Activated T-cell treated with anti-CD3 and anti-CD28 coated beads, Interleukin-2, amount 50 U/mL, for 72 hours (primary cell): ENCODE results near the gene SLC4A7. TPM values are rescaled to one million over a fixed set of nuclear protein-coding genes. Genes with fewer than 3 reads are reported as not detected.

Experiments
- ATAC-seq, 2 donors: fragments of 150-1000 bp; cut with Tn5 transposase; replicated peaks in 1 of 2; 2 replicates each; pipeline ENCODE4 v1.10.0; 2021; ENCODE audit warnings: moderate library complexity in 2 of 2, mild to moderate bottlenecking in 1 of 2
- DNase-seq, 2 donors: peaks; one replicate each; pipeline ENCODE4 v3.0.0; 2021 to 2022; ENCODE audit warnings: mixed read lengths in 1 of 2
- H3K27ac Mint-ChIP-seq: one replicate; pipeline ENCODE4 v1.8.0; 2022; ENCODE audit warnings: mild to moderate bottlenecking, moderate library complexity, mixed read lengths
- H3K27me3 Mint-ChIP-seq: one replicate; pipeline ENCODE4 v1.8.0; 2022; ENCODE audit warnings: low read depth, mixed read lengths
- H3K36me3 Mint-ChIP-seq, 2 donors: one replicate each; pipeline ENCODE4 v1.8.0; 2022; ENCODE audit warnings: mixed read lengths in 2 of 2, mild to moderate bottlenecking in 1 of 2; ENCODE audit not compliant: insufficient read depth in 2 of 2
- H3K4me1 Mint-ChIP-seq: one replicate; pipeline ENCODE4 v1.8.0; 2022; ENCODE audit warnings: low read depth, mixed read lengths
- H3K4me3 Mint-ChIP-seq, 2 donors: one replicate each; pipeline ENCODE4 v1.8.0; 2022; ENCODE audit warnings: mild to moderate bottlenecking in 2 of 2, mixed read lengths in 2 of 2, moderate library complexity in 2 of 2
- H3K9me3 Mint-ChIP-seq, 2 donors: one replicate each; pipeline ENCODE4 v1.8.0; 2022; ENCODE audit warnings: mixed read lengths in 2 of 2
- total RNA-seq, 2 donors: library from RNA; stranded (reverse); gene quantifications; one replicate each; pipeline ENCODE4 v1.2.3, GENCODE V29; 2022

SLC4A7 gene
- total RNA-seq, 2 donors from 2014 or later = 39.1 to 39.9 TPM

DNA sequence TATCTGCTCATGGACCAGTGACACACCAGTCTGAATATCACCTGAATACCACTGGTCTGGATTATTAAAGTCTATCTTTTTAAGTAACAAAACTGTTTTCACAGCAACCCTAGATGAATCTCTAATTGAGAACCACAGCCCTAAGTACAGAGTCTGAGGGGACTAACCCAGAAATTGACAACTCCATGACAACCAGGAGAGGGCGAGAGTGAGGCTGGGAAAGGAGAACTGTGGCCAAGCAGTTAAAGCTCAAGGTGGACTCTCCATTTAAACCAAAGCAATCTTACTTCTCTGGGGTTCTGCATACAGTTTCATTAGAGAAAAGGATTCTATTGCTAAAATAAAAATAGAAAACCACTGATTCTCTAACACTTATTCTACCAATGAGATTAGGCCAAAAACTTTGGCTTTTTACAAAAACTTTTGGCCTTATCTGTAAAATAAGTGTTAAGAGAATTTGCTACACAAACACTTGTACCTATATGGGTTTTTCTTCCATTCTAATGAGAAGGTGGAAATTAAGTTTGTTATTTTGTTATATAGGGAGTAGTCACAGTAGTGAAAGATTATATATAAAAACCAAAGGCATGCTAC lies 126.4 kb downstream of the SLC4A7 start:
- Mint-ChIP-seq H3K9me3 (no peaks in the 10 kb centered on the region), H3K36me3 (no peaks in the 10 kb centered on the region), H3K27me3 (no peaks in the 10 kb centered on the region), H3K4me1 (peaks cover 22% of the 10 kb centered on the region), H3K4me3 (peak overlapping the region in 1 of 2 donors; percentile 47), H3K27ac (peak overlapping the region; percentile 84)
- peak; percentile 65 to 66 for DNase-seq
- ATAC-seq = peak; percentile 91 to 94

DNA sequence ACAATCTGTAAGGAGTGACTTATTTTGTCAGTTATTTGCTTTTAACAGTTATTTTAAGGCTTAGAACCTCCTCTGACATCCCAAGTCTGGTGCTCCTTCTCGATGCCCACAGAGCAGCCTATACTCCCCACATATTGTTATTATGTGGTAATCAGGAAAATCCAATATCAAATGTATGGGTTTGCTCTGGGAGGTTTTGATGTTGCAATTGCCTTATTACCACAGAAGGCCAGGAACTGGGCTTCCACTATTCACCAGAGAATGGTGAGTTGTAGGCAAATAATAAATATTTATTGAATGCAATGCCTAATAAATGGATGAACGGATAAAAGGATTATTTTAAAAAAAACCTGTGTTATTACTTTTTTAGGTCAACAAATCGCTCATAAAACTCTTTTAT lies 127.2 kb downstream of the SLC4A7 start:
- Mint-ChIP-seq H3K4me1 (peaks cover 22% of the 10 kb centered on the region), H3K27me3 (no peaks in the 10 kb centered on the region), H3K27ac (no peak overlapping the region)

DNA sequence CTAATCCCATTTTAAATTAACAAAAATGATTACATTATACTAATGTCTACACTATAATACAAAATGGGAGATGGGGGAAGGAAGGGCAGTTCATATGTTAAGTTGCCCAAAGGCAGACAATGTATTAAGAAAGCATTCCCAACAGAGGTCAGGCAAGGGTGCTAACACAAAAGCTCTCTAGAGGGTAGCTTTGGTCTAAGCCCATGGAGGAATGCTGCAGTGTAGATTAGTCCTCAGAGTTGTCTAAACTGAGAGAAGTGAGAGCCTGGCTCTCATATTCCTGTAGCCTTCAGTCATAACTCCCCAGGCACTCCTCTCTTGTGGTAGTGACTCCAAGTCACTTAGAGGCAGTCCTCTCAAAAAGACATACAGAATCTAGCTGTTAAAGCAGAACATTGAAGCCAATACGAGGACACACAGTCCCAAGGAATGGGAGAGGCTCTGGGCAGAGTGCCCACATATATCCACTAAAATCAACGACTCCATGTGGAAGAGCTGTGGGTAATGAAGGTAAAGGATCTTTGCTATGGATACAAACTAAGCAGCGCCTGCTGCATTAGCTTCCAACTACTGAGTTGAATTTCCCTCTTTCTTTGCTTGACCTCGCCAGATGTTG lies 129.5 kb downstream of the SLC4A7 start:
- Mint-ChIP-seq H3K36me3 (no peaks in the 10 kb centered on the region), H3K27me3 (no peaks in the 10 kb centered on the region), H3K27ac (no peak overlapping the region), H3K4me3 (no peak overlapping the region), H3K4me1 (peaks cover 23% of the 10 kb centered on the region), H3K9me3 (no peaks in the 10 kb centered on the region)
- ATAC-seq (no peak), DNase-seq (no peak)

More for the DNA sequence above, 127.2 kb downstream of the SLC4A7 start:
- ATAC-seq (no peak), DNase-seq (no peak)
- no peaks in the 10 kb centered on the region for H3K36me3 Mint-ChIP-seq
- no peak overlapping the region for H3K4me3 Mint-ChIP-seq
- H3K9me3 Mint-ChIP-seq = no peaks in the 10 kb centered on the region

DNA sequence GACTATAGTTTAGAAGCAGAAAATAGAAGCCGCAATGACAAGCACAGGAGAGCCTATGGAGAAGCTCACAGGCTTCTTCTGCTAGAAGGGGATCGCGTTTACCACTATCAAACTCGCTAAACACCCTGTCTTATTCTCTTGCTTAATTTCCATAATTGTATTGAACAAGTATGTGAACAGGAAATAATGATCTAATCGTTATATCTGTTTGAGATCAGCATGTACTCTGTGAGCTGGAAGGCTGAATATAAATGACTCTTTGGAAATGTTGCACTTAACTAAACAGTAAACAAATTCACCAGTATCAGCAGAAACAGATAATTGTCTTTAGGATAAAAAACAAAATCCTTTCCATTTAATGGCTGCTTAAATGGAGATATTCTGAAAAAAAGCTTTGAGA lies 130.0 kb downstream of the SLC4A7 start:
- H3K36me3 Mint-ChIP-seq = no peaks in the 10 kb centered on the region
- no peaks in the 10 kb centered on the region for H3K9me3 Mint-ChIP-seq
- no peaks in the 10 kb centered on the region for H3K27me3 Mint-ChIP-seq
- DNase-seq (no peak), ATAC-seq (no peak)
- peaks cover 22% of the 10 kb centered on the region for H3K4me1 Mint-ChIP-seq
- H3K4me3 Mint-ChIP-seq = no peak overlapping the region
- H3K27ac Mint-ChIP-seq = no peak overlapping the region

DNA sequence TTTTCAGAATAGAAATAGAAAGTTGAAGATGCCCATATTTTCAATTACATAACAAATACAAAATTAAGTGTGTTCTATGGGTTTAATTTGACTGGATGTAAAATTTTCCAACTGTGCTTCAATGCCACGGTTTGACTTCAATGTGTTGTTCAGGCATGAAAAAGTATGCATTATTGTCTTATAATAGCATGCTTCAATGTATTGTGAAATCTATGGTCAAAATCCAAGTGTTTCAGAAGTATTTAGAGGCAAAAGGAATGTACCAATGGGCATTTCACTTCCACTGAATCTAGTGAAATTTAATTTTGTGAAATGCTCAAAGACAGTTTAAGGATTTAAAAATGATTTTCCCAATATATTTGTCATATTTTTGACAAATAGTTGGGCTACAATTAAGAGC lies 131.0 kb downstream of the SLC4A7 start:
- Mint-ChIP-seq H3K36me3 (no peaks in the 10 kb centered on the region), H3K4me3 (no peak overlapping the region), H3K27me3 (no peaks in the 10 kb centered on the region), H3K27ac (no peak overlapping the region), H3K9me3 (no peaks in the 10 kb centered on the region), H3K4me1 (peaks cover 16% of the 10 kb centered on the region)
- no peak for DNase-seq
- ATAC-seq = no peak

DNA sequence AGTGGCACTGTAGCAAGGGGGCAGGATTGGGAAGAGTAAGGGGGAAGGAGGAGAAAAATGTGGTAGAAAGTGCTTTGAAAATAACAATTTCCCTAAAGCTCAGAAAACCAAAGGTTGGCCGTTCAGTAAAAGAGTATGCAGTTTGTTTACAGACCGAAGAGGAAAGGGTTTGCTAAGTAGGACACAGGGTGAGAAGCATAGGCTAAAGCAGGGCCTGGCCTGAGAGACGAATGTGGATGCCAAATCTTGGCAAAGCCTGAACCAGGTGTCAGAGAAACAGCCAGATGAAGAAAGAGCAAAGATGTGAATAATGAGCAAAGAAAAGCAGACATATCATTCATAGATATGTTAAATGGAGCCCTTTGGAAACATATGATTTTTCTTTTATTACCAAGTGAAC lies 132.1 kb downstream of the SLC4A7 start:
- Mint-ChIP-seq H3K27me3 (no peaks in the 10 kb centered on the region), H3K4me1 (peaks cover 11% of the 10 kb centered on the region), H3K27ac (no peak overlapping the region), H3K36me3 (no peaks in the 10 kb centered on the region), H3K9me3 (no peaks in the 10 kb centered on the region), H3K4me3 (no peak overlapping the region)
- no peak for DNase-seq
- no peak for ATAC-seq

DNA sequence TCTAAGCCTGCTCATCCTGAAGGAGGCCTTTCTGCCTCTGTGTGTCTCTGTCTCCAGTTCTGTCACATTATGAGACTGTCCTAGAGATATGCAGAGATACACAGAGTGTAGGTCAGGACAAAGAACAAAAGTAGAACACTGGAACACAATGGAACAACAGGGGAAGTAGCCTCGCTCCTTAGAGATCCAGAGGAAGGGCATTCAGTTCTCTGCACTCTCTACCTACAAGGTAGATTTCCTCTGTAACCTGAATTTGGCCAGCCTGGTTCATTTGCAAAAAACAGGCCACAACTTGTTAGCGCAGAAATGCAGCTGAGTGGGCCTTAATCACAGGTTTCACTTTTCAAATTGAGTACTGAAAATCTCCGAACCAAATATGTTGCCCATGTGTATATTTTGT lies 134.4 kb downstream of the SLC4A7 start:
- peak overlapping the region; percentile 69 for H3K27ac Mint-ChIP-seq
- H3K27me3 Mint-ChIP-seq = no peaks in the 10 kb centered on the region
- no peak for DNase-seq
- H3K4me3 Mint-ChIP-seq = peak overlapping the region in 1 of 2 donors; percentile 49
- H3K4me1 Mint-ChIP-seq = peaks cover 17% of the 10 kb centered on the region
- H3K9me3 Mint-ChIP-seq = no peaks in the 10 kb centered on the region
- ATAC-seq = peak in 1 of 2 donors; percentile 42
- H3K36me3 Mint-ChIP-seq = no peaks in the 10 kb centered on the region

DNA sequence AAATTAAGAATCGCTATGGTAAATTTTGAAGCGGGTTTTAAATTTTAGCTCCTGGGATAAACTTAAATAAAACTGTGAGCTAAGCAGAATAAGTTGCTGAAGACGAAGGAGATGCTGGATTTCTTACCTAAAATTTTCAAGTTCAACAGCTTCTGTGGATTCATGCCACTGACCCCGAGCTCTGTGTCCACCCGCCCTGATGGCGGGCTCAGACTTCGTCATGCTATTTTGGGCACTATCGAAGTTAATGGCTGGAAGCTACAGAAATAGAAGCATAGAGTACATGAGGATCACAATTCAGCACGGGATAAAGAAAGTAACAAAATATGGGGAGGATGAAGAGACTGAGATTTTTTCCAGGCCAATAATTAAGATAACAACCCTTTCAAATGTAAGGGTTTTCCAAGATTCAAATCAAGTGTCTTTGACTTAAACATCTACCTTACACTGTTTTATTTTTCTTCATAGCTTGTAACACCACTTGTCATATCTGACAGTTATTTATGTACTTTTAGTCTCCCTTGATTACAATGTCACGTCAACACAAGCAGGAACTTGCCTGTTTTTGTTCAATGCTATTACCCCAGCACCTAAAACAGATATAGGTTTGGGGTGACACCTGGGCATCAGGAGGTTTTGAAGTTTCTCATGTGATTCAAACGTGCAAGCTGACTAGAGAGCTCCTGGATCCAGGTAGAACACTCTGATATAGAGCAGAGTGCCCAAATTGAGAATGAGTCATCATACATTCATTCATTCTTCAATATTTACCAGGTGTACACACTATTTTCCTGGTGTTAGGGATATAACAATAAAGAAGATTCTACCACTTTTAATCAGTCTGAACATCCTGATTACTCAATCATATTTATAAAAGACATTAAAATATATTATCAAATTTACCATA lies 138.0 kb downstream of the SLC4A7 start:
- H3K27ac Mint-ChIP-seq = no peak overlapping the region
- no peaks in the 10 kb centered on the region for H3K9me3 Mint-ChIP-seq
- ATAC-seq = no peak
- H3K36me3 Mint-ChIP-seq = no peaks in the 10 kb centered on the region
- H3K4me1 Mint-ChIP-seq = peaks cover 17% of the 10 kb centered on the region
- no peak overlapping the region for H3K4me3 Mint-ChIP-seq
- no peaks in the 10 kb centered on the region for H3K27me3 Mint-ChIP-seq
- DNase-seq = no peak

DNA sequence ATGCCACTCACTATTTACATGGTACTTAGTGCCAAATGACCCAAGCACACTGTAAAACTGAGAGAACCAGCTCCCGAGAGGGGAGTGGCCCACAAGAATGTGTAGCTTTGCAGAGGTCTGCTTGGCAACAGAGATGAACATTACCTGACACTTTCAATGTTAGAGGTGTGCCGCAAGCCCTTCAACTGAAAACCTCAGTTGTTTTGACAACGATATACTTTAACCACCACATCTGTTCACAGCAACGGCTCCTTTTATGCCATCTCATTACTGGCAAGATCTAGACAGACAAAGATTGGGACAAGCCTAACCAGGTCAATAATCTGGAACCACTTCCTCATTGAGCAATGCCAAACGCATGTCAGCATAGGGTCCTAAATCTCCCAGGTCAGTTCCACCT lies 138.7 kb downstream of the SLC4A7 start:
- DNase-seq = peak; percentile 17 to 26
- peaks cover 17% of the 10 kb centered on the region for H3K4me1 Mint-ChIP-seq
- no peak overlapping the region for H3K27ac Mint-ChIP-seq
- H3K9me3 Mint-ChIP-seq = no peaks in the 10 kb centered on the region
- peak; percentile 88 to 91 for ATAC-seq
- H3K36me3 Mint-ChIP-seq = no peaks in the 10 kb centered on the region
- H3K27me3 Mint-ChIP-seq = no peaks in the 10 kb centered on the region
- no peak overlapping the region for H3K4me3 Mint-ChIP-seq

DNA sequence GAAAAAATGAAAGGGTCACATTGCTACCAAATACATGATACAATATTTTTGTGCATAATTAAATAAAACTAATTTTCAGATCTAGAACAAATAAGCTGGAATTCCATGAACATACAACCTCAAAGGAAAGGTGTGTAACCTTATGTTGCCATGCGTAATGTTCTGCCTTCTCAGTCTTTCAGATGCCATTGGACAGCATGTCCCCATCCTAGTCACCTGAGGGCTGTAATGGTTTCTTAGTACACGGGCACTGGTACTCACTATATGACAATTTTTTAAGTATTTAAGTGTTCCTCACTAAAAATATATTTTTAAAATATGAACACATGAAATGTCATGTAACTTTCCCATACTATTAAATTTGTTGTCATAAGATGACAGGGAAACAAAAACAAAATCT lies 139.1 kb downstream of the SLC4A7 start:
- H3K9me3 Mint-ChIP-seq = no peaks in the 10 kb centered on the region

DNA sequence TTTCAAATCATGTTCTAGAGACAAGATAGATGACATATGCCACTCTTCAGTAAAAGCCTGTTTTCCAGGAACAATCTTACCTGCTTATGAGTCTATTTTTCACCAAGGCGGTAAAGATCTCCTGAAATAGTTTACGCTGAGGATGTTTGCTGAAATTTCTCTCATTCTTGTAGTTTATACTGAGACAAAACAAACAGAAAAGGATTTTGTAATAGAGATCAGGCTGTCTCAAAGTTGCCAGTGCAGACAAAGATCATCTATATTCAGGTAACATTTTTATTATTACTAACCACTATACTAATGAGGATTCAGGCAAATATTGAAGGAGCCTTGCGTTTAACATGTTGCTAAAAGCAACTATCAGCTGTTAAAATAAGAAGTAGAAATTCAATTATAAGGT lies 140.0 kb downstream of the SLC4A7 start:
- peaks cover 6% of the 10 kb centered on the region for H3K4me1 Mint-ChIP-seq
- DNase-seq = no peak

More for the DNA sequence above, 139.1 kb downstream of the SLC4A7 start:
- DNase-seq (no peak), ATAC-seq (no peak)
- H3K27me3 Mint-ChIP-seq = no peaks in the 10 kb centered on the region
- peaks cover 14% of the 10 kb centered on the region for H3K4me1 Mint-ChIP-seq
- H3K27ac Mint-ChIP-seq = no peak overlapping the region
- no peaks in the 10 kb centered on the region for H3K36me3 Mint-ChIP-seq
- no peak overlapping the region for H3K4me3 Mint-ChIP-seq

DNA sequence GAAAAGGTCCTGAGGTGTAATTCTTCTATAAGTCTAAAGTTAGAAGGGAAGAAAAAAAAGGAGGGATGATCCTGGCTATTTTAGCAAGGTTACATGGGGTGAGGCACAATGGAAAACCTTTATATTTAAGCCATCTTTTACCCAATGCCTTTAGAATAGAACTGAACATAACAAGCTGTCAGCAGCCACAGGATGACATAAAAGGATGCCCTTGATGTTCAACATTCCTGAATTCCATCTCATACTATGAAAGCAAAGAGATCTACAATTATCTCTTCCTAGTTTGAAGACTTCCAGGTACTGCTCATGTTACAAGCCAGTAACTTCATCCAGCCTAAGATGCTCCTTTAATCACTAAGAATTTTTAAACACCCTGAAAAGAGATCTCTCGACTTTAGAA lies 141.9 kb downstream of the SLC4A7 start:
- no peaks in the 10 kb centered on the region for H3K36me3 Mint-ChIP-seq
- H3K9me3 Mint-ChIP-seq = peaks cover 0 to 3% of the 10 kb centered on the region in 2 donors
- H3K4me3 Mint-ChIP-seq = no peak overlapping the region
- no peaks in the 10 kb centered on the region for H3K27me3 Mint-ChIP-seq
- no peak overlapping the region for H3K27ac Mint-ChIP-seq
- DNase-seq (no peak), ATAC-seq (no peak)
- H3K4me1 Mint-ChIP-seq = peaks cover 6% of the 10 kb centered on the region

More for the DNA sequence above, 140.0 kb downstream of the SLC4A7 start:
- H3K4me3 Mint-ChIP-seq = no peak overlapping the region
- H3K27ac Mint-ChIP-seq = no peak overlapping the region
- no peaks in the 10 kb centered on the region for H3K9me3 Mint-ChIP-seq
- H3K36me3 Mint-ChIP-seq = no peaks in the 10 kb centered on the region
- no peaks in the 10 kb centered on the region for H3K27me3 Mint-ChIP-seq
- ATAC-seq = no peak

DNA sequence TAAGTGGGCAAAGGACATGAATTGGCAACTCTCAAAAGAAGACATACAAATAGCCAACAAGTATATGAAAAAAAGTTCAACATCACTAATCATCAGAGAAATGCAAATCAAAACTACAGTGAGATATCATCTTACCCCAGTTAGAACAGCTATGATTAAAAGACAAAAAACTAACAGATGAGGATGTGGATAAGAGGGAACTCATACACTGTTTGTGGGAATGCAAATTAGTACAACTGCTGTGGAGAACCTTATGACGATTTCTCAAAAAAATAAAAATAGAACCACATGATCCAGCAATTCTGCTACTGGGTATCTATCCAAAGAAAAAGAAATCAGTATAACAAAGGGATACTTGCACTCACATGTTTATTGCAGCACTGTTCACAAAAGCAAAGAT lies 143.7 kb downstream of the SLC4A7 start:
- no peak for DNase-seq
- no peaks in the 10 kb centered on the region for H3K27me3 Mint-ChIP-seq
- peaks cover 0 to 3% of the 10 kb centered on the region in 2 donors for H3K36me3 Mint-ChIP-seq
- peaks cover 0 to 3% of the 10 kb centered on the region in 2 donors for H3K9me3 Mint-ChIP-seq
- H3K27ac Mint-ChIP-seq = no peak overlapping the region
- H3K4me3 Mint-ChIP-seq = no peak overlapping the region
- H3K4me1 Mint-ChIP-seq = peaks cover 3% of the 10 kb centered on the region
- ATAC-seq = peak in 1 of 2 donors; percentile 71
